ENCODE results near the gene ZCCHC3. TPM values are rescaled to one million over a fixed set of nuclear protein-coding genes. Genes with fewer than 3 reads are reported as not detected.
"Not testable (repeated sequence)": the region's sequence is repeated elsewhere in the genome, so short reads cannot be mapped to it uniquely, and the experiment has no call there.

Gene ZCCHC3
- total and polyA plus RNA-seq, 4 donors, result 2.4 to 22.1 (median 5.6) TPM

DNA sequence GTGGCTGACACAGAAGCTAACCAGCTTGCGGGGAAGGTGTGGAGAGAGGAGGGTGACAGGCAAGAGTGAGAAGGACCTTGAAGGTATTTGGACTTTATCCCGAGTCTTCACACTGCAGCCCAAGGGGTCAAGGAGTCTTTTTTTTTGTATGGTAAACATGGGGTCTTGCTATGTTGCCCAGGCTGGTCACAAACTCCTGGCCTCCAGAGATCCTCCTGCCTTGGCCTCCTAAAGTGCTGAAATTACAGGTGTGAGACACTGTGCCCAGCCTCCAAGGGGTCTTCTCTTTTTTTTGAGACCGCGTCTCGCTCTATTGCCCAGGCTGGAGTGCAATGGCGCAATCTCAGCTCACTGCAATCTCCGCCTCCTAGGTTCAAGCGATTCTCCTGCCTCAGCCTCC is 37.2 kb downstream of the ZCCHC3 start:
- H3K27me3 ChIP-seq (ENCODE audit: control insufficient read depth in 4 of 4, insufficient read depth in 4 of 4, low read length in 3 of 4), result no peaks in the 10 kb centered on the region
- no peak overlapping the region for H3K9ac ChIP-seq (ENCODE audit: low read depth in 1 of 2, low read length in 2 of 2)
- H3K4me3 ChIP-seq (ENCODE audit: low read depth in 1 of 3, low read length in 3 of 3), result no peak overlapping the region
- no peak overlapping the region for H3K27ac ChIP-seq (ENCODE audit: low read depth in 1 of 2, low read length in 2 of 2)
- no peaks in the 10 kb centered on the region for H3K9me3 ChIP-seq (ENCODE audit: control insufficient read depth in 4 of 4, low read length in 3 of 4)
- TF ChIP-seq NR2F2 (IDR thresholded peaks at IDR 0.05) (no peak), GABPA (IDR thresholded peaks at IDR 0.05 in 1 of 2, conservative IDR thresholded peaks at IDR 0.05 in 1 of 2) (no peak), TAF1 (conservative IDR thresholded peaks at IDR 0.05) (no peak), EGR1 (IDR thresholded peaks at IDR 0.05; ENCODE audit: low read depth in 2 of 2) (no peak), RXRA (IDR thresholded peaks at IDR 0.05) (no peak), HNF4G (IDR thresholded peaks at IDR 0.05) (no peak), SP1 (IDR thresholded peaks at IDR 0.05) (no peak), CTCF (IDR thresholded peaks at IDR 0.05; ENCODE audit: low read depth, low read length, missing input control) (no peak), HNF4A (conservative IDR thresholded peaks at IDR 0.05) (no peak), RAD21 (IDR thresholded peaks at IDR 0.05) (no peak), FOXA2 (IDR thresholded peaks at IDR 0.05) (no peak), YY1 (IDR thresholded peaks at IDR 0.05) (no peak), FOXA1 (IDR thresholded peaks at IDR 0.05) (no peak)
- TF ChIP-seq, protein P1, sequence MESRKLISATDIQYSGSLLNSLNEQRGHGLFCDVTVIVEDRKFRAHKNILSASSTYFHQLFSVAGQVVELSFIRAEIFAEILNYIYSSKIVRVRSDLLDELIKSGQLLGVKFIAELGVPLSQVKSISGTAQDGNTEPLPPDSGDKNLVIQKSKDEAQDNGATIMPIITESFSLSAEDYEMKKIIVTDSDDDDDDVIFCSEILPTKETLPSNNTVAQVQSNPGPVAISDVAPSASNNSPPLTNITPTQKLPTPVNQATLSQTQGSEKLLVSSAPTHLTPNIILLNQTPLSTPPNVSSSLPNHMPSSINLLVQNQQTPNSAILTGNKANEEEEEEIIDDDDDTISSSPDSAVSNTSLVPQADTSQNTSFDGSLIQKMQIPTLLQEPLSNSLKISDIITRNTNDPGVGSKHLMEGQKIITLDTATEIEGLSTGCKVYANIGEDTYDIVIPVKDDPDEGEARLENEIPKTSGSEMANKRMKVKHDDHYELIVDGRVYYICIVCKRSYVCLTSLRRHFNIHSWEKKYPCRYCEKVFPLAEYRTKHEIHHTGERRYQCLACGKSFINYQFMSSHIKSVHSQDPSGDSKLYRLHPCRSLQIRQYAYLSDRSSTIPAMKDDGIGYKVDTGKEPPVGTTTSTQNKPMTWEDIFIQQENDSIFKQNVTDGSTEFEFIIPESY (IDR thresholded peaks at IDR 0.05), result no peak
- TF ChIP-seq, protein P2, sequence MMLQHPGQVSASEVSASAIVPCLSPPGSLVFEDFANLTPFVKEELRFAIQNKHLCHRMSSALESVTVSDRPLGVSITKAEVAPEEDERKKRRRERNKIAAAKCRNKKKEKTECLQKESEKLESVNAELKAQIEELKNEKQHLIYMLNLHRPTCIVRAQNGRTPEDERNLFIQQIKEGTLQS (IDR thresholded peaks at IDR 0.05), result no peak
- TF ChIP-seq, protein P3, sequence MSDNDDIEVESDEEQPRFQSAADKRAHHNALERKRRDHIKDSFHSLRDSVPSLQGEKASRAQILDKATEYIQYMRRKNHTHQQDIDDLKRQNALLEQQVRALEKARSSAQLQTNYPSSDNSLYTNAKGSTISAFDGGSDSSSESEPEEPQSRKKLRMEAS (IDR thresholded peaks at IDR 0.05), result no peak
- no peak for DNase-seq (ENCODE audit: low spot score)
- WGBS, result 97% methylated on average over 8 of the region's 8 CpGs
- H3K4me1 ChIP-seq (ENCODE audit: control insufficient read depth in 4 of 4, insufficient read depth in 4 of 4, low read length in 3 of 4), result no peaks in the 10 kb centered on the region
- no peaks in the 10 kb centered on the region for H3K36me3 ChIP-seq (ENCODE audit: control insufficient read depth in 4 of 4, insufficient read depth in 3 of 4, low read depth in 1 of 4, low read length in 3 of 4)

GRCh38 chr20:336040-336439 is 38.7 kb downstream of the ZCCHC3 start:
- not testable (repeated sequence) for H3K27ac ChIP-seq (ENCODE audit: low read depth in 1 of 2, low read length in 2 of 2); H3K27me3 ChIP-seq (ENCODE audit: control insufficient read depth in 4 of 4, insufficient read depth in 4 of 4, low read length in 3 of 4); DNase-seq (ENCODE audit: low spot score); H3K36me3 ChIP-seq (ENCODE audit: control insufficient read depth in 4 of 4, insufficient read depth in 3 of 4, low read depth in 1 of 4, low read length in 3 of 4); H3K4me3 ChIP-seq (ENCODE audit: low read depth in 1 of 3, low read length in 3 of 3); H3K4me1 ChIP-seq (ENCODE audit: control insufficient read depth in 4 of 4, insufficient read depth in 4 of 4, low read length in 3 of 4); H3K9ac ChIP-seq (ENCODE audit: low read depth in 1 of 2, low read length in 2 of 2); H3K9me3 ChIP-seq (ENCODE audit: control insufficient read depth in 4 of 4, low read length in 3 of 4)
- WGBS, result 100% methylated on average over 1 of the region's 1 CpG

- DNase-seq (ENCODE audit: low spot score), result no peak
- 80% methylated on average over 2 of the region's 2 CpGs for WGBS
- no peaks in the 10 kb centered on the region for H3K4me1 ChIP-seq (ENCODE audit: control insufficient read depth in 4 of 4, insufficient read depth in 4 of 4, low read length in 3 of 4)
- H3K9me3 ChIP-seq (ENCODE audit: control insufficient read depth in 4 of 4, low read length in 3 of 4), result no peaks in the 10 kb centered on the region
- no peak overlapping the region for H3K27ac ChIP-seq (ENCODE audit: low read depth in 1 of 2, low read length in 2 of 2)
- H3K36me3 ChIP-seq (ENCODE audit: control insufficient read depth in 4 of 4, insufficient read depth in 3 of 4, low read depth in 1 of 4, low read length in 3 of 4), result no peaks in the 10 kb centered on the region
- TF ChIP-seq TAF1 (conservative IDR thresholded peaks at IDR 0.05), result no peak
- TF ChIP-seq, protein P1 (IDR thresholded peaks at IDR 0.05), result no peak
- no peak for TF ChIP-seq HNF4G (IDR thresholded peaks at IDR 0.05)
- no peak for TF ChIP-seq FOXA2 (IDR thresholded peaks at IDR 0.05)
- no peak for TF ChIP-seq FOXA1 (IDR thresholded peaks at IDR 0.05)
- TF ChIP-seq, protein P2 (IDR thresholded peaks at IDR 0.05), result no peak
- TF ChIP-seq JUND (IDR thresholded peaks at IDR 0.05), result no peak
- TF ChIP-seq SP1 (IDR thresholded peaks at IDR 0.05), result no peak
- TF ChIP-seq CTCF (IDR thresholded peaks at IDR 0.05; ENCODE audit: low read depth, low read length, missing input control), result no peak
- no peak for TF ChIP-seq RXRA (IDR thresholded peaks at IDR 0.05)
- TF ChIP-seq RAD21 (IDR thresholded peaks at IDR 0.05), result no peak
- no peak for TF ChIP-seq GABPA (IDR thresholded peaks at IDR 0.05 in 1 of 2, conservative IDR thresholded peaks at IDR 0.05 in 1 of 2)
- TF ChIP-seq YY1 (IDR thresholded peaks at IDR 0.05), result no peak
- no peak for TF ChIP-seq HNF4A (conservative IDR thresholded peaks at IDR 0.05)
- no peaks in the 10 kb centered on the region for H3K27me3 ChIP-seq (ENCODE audit: control insufficient read depth in 4 of 4, insufficient read depth in 4 of 4, low read length in 3 of 4)
- no peak overlapping the region for H3K9ac ChIP-seq (ENCODE audit: low read depth in 1 of 2, low read length in 2 of 2)
- no peak overlapping the region for H3K4me3 ChIP-seq (ENCODE audit: low read depth in 1 of 3, low read length in 3 of 3)
These were observed 44.3 kb downstream of the ZCCHC3 start for GRCh38 chr20:341682-342081.

Measured in liver (tissue), 9 donors.